GM23338 (cell line): ENCODE measurements around the gene RAG1. TPM values are rescaled to one million over a fixed set of nuclear protein-coding genes. Genes with fewer than 3 reads are reported as not detected.

ENCODE experiments used
- CREB1 ChIP-seq: fragments of 250-450 bp; sonication (Bioruptor Pico); IDR thresholded peaks from 2 replicates; pipeline ENCODE4 v1.5.0; 2020; ENCODE audit warnings: low read depth, mild to moderate bottlenecking, moderate library complexity
- STAT1 ChIP-seq: IDR thresholded peaks from one replicate; pipeline ENCODE4 v1.6.1; 2016; ENCODE audit warnings: antibody characterized with exemption; ENCODE audit not compliant: unreplicated experiment
- ZNF114 ChIP-seq: fragments of 250-450 bp; sonication (Bioruptor Pico); IDR thresholded peaks from 2 replicates; pipeline ENCODE4 v1.5.0; 2020; ENCODE audit warnings: mild to moderate bottlenecking, moderate library complexity
- ZNF331 ChIP-seq: fragments of 250-450 bp; sonication (Bioruptor Pico); IDR thresholded peaks from 2 replicates; pipeline ENCODE4 v1.5.0; 2020; ENCODE audit warnings: low read depth, mild to moderate bottlenecking, moderate library complexity
- polyA plus RNA-seq: library from polyadenylated mRNA; unstranded; fragments of >200 nt; fragmentation: Nextera tagmentation; extraction: Ambion mirVana; gene quantifications from 2 replicates; pipeline ENCODE4 v1.2.1, GENCODE V29; 2016
- total RNA-seq: library from RNA; depleted of rRNA; stranded (reverse); fragments of >200 nt; shearing (Covaris generic); gene quantifications from 2 replicates; pipeline ENCODE4 v1.2.3, GENCODE V29; 2014
- TF ChIP-seq, protein P1 (sequence below): fragments of 250-450 bp; sonication (Bioruptor Pico); IDR thresholded peaks from 2 replicates; pipeline ENCODE4 v1.5.0; 2020; ENCODE audit warnings: mild to moderate bottlenecking, moderate library complexity
- TF ChIP-seq, protein P2 (sequence below): IDR thresholded peaks from one replicate; pipeline ENCODE4 v1.6.1; 2018; ENCODE audit warnings: antibody characterized with exemption; ENCODE audit not compliant: unreplicated experiment

RAG1 gene
- total and polyA plus RNA-seq, 2 experiments from 2014 or later = 0.89 to 1.4 TPM

DNA sequence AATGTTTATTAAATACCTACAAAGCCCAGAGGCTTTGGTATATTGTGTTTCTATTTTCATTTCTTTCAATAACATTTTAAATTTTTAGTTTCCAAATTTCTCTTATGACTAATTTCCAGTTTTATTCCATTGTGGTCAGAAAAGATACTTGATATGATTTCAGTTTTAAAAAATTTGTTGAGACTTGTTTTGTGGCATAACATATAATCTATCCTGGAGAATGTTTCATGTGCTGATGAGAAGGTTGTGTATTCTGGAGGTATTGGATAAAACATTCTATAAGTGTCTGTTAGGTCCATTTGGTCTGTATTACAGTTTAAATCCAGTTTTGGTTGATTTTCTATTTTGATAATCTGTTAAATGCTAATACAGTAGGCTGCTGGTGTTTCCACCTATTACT is 9.8 kb upstream of the RAG1 start (continued):
- TF ChIP-seq, protein P1, sequence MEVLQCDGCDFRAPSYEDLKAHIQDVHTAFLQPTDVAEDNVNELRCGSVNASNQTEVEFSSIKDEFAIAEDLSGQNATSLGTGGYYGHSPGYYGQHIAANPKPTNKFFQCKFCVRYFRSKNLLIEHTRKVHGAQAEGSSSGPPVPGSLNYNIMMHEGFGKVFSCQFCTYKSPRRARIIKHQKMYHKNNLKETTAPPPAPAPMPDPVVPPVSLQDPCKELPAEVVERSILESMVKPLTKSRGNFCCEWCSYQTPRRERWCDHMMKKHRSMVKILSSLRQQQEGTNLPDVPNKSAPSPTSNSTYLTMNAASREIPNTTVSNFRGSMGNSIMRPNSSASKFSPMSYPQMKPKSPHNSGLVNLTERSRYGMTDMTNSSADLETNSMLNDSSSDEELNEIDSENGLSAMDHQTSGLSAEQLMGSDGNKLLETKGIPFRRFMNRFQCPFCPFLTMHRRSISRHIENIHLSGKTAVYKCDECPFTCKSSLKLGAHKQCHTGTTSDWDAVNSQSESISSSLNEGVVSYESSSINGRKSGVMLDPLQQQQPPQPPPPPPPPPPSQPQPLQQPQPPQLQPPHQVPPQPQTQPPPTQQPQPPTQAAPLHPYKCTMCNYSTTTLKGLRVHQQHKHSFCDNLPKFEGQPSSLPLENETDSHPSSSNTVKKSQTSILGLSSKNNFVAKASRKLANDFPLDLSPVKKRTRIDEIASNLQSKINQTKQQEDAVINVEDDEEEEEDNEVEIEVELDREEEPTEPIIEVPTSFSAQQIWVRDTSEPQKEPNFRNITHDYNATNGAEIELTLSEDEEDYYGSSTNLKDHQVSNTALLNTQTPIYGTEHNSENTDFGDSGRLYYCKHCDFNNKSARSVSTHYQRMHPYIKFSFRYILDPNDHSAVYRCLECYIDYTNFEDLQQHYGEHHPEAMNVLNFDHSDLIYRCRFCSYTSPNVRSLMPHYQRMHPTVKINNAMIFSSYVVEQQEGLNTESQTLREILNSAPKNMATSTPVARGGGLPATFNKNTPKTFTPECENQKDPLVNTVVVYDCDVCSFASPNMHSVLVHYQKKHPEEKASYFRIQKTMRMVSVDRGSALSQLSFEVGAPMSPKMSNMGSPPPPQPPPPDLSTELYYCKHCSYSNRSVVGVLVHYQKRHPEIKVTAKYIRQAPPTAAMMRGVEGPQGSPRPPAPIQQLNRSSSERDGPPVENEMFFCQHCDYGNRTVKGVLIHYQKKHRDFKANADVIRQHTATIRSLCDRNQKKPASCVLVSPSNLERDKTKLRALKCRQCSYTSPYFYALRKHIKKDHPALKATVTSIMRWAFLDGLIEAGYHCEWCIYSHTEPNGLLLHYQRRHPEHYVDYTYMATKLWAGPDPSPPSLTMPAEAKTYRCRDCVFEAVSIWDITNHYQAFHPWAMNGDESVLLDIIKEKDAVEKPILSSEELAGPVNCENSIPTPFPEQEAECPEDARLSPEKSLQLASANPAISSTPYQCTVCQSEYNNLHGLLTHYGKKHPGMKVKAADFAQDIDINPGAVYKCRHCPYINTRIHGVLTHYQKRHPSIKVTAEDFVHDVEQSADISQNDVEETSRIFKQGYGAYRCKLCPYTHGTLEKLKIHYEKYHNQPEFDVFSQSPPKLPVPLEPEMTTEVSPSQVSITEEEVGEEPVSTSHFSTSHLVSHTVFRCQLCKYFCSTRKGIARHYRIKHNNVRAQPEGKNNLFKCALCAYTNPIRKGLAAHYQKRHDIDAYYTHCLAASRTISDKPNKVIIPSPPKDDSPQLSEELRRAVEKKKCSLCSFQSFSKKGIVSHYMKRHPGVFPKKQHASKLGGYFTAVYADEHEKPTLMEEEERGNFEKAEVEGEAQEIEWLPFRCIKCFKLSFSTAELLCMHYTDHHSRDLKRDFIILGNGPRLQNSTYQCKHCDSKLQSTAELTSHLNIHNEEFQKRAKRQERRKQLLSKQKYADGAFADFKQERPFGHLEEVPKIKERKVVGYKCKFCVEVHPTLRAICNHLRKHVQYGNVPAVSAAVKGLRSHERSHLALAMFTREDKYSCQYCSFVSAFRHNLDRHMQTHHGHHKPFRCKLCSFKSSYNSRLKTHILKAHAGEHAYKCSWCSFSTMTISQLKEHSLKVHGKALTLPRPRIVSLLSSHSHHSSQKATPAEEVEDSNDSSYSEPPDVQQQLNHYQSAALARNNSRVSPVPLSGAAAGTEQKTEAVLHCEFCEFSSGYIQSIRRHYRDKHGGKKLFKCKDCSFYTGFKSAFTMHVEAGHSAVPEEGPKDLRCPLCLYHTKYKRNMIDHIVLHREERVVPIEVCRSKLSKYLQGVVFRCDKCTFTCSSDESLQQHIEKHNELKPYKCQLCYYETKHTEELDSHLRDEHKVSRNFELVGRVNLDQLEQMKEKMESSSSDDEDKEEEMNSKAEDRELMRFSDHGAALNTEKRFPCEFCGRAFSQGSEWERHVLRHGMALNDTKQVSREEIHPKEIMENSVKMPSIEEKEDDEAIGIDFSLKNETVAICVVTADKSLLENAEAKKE (CRISPR knock-in tag) = no peak
- TF ChIP-seq ZNF331 (CRISPR knock-in tag) = no peak
- no peak for TF ChIP-seq ZNF114 (CRISPR knock-in tag)
- TF ChIP-seq, protein P2, sequence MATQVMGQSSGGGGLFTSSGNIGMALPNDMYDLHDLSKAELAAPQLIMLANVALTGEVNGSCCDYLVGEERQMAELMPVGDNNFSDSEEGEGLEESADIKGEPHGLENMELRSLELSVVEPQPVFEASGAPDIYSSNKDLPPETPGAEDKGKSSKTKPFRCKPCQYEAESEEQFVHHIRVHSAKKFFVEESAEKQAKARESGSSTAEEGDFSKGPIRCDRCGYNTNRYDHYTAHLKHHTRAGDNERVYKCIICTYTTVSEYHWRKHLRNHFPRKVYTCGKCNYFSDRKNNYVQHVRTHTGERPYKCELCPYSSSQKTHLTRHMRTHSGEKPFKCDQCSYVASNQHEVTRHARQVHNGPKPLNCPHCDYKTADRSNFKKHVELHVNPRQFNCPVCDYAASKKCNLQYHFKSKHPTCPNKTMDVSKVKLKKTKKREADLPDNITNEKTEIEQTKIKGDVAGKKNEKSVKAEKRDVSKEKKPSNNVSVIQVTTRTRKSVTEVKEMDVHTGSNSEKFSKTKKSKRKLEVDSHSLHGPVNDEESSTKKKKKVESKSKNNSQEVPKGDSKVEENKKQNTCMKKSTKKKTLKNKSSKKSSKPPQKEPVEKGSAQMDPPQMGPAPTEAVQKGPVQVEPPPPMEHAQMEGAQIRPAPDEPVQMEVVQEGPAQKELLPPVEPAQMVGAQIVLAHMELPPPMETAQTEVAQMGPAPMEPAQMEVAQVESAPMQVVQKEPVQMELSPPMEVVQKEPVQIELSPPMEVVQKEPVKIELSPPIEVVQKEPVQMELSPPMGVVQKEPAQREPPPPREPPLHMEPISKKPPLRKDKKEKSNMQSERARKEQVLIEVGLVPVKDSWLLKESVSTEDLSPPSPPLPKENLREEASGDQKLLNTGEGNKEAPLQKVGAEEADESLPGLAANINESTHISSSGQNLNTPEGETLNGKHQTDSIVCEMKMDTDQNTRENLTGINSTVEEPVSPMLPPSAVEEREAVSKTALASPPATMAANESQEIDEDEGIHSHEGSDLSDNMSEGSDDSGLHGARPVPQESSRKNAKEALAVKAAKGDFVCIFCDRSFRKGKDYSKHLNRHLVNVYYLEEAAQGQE = no peak
- no peak for TF ChIP-seq CREB1 (CRISPR knock-in tag)
- no peak for TF ChIP-seq STAT1
